Breast epithelium (tissue), 4 donors: ENCODE results near the gene KLHL22. TPM values are rescaled to one million over a fixed set of nuclear protein-coding genes. Genes with fewer than 3 reads are reported as not detected.
"Not testable (repeated sequence)": the region's sequence is repeated elsewhere in the genome, so short reads cannot be mapped to it uniquely, and the experiment has no call there.

Experiments
- DNase-seq, 2 donors: peaks; one replicate each; pipeline ENCODE4 v3.0.0-alpha.2; 2019; ENCODE audit warnings: low spot score in 2 of 2
- H3K27ac ChIP-seq, 2 donors: fragments of 200-600 bp; sonication (generic) in 1 of 2; one replicate each; pipeline ENCODE4 v1.5.1; 2016 to 2019; ENCODE audit warnings: mild to moderate bottlenecking in 1 of 2
- H3K27me3 ChIP-seq, 2 donors: fragments of 200-600 bp; sonication (generic) in 1 of 2; one replicate each; pipeline versions ENCODE4 v1.5.1 to v1.6.0; 2017 to 2019; ENCODE audit warnings: control low read depth in 1 of 2, mild to moderate bottlenecking in 1 of 2
- H3K36me3 ChIP-seq: fragments of 200-600 bp; one replicate; pipeline ENCODE4 v1.5.1; 2019
- H3K4me1 ChIP-seq, 2 donors: fragments of 200-600 bp; sonication (generic); one replicate each; pipeline ENCODE4 v1.5.1; 2016 to 2019; ENCODE audit warnings: control low read depth in 1 of 2
- H3K4me3 ChIP-seq, 3 donors: fragments of 200-600 bp; sonication (generic); 1 replicate in 2 of 3; 2 replicates in 1 of 3; pipeline ENCODE4 v1.5.1; 2016 to 2019; ENCODE audit warnings: mild to moderate bottlenecking in 3 of 3, moderate library complexity in 2 of 3
- H3K9me3 ChIP-seq, 2 donors: fragments of 200-600 bp; sonication (generic) in 1 of 2; one replicate each; pipeline ENCODE4 v1.5.1; 2016 to 2019; ENCODE audit warnings: control low read depth in 1 of 2
- POLR2A ChIP-seq: fragments of 450-650 bp; IDR thresholded peaks from one replicate; pipeline ENCODE4 v1.6.1; 2016; ENCODE audit warnings: antibody characterized with exemption, mild to moderate bottlenecking, moderate library complexity
- POLR2AphosphoS5 ChIP-seq, 3 donors: sonication (generic); formaldehyde crosslinking; IDR thresholded peaks; one replicate each; pipeline ENCODE4 v1.6.1; 2017; ENCODE audit warnings: antibody characterized with exemption in 3 of 3
- intact Hi-C: fragments of 100-400 bp; cut with DNase I; formaldehyde crosslinking; loops from one replicate; pipeline ENCODE4 v1.15.1; 2023; ENCODE audit warnings: low total_unique reads
- total RNA-seq, 3 donors: library from RNA; depleted of rRNA; stranded (reverse); fragments of >200 nt; gene quantifications; one replicate each; pipeline ENCODE4 v1.1.0, GENCODE V29; 2016
- TF ChIP-seq, protein P1 (sequence below), 3 donors: fragments of 450-650 bp; IDR thresholded peaks; one replicate each; pipeline ENCODE4 v1.5.1; 2016 to 2017; ENCODE audit warnings: antibody characterized with exemption in 3 of 3, mild to moderate bottlenecking in 3 of 3, moderate library complexity in 3 of 3

Gene KLHL22
- total RNA-seq, 3 donors from 2014 or later = 28.5 to 38.0 (median 35.4) TPM

DNA sequence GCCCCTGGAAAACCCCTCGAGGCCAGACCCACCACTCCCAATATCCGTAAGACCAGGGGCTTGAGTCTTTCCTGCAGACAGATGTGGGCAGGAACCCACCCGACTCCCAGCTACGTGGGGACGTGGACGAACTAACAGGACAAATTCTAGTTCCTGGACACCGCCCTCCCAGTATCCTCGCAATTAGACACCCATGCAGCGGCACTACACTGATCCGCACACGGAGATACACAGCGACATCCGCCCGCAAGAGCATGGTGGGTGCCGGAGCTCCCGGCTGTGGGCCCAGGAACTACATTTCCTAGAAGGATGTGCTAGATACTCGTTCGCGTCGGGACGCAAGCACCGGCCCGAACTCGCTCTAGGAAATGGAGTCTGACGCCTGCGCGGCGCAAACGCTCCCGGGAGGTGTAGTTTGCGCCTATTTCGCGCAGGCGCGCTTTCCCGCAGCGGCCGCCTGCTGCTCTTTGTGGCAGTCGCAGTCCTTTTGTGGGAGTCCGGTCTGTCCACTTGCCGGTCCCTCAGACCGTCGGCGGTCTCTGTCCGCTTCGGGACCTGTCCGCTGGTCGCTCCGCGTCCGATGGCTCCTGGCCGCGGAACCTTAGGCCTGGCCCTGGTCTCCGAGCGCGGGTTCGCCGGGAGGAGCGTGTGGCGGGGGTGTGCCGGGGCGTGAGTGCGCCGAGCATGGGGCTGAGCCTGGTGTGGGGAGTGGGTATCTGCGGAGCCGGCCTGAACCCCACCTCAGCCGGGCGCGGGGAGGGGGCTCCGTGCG is 101.7 kb downstream of the KLHL22 start, which contains the start of gene ZNF74:
TSS of gene ZNF74 (plus strand) at position 447 of the 772 bp plus-strand sequence. CDS start 478 bp downstream, outside the sequence.
- TF ChIP-seq, protein P1, sequence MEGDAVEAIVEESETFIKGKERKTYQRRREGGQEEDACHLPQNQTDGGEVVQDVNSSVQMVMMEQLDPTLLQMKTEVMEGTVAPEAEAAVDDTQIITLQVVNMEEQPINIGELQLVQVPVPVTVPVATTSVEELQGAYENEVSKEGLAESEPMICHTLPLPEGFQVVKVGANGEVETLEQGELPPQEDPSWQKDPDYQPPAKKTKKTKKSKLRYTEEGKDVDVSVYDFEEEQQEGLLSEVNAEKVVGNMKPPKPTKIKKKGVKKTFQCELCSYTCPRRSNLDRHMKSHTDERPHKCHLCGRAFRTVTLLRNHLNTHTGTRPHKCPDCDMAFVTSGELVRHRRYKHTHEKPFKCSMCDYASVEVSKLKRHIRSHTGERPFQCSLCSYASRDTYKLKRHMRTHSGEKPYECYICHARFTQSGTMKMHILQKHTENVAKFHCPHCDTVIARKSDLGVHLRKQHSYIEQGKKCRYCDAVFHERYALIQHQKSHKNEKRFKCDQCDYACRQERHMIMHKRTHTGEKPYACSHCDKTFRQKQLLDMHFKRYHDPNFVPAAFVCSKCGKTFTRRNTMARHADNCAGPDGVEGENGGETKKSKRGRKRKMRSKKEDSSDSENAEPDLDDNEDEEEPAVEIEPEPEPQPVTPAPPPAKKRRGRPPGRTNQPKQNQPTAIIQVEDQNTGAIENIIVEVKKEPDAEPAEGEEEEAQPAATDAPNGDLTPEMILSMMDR (IDR thresholded peaks at IDR 0.05) = no peak
- TF ChIP-seq POLR2AphosphoS5 (IDR thresholded peaks at IDR 0.05) = peak in 2 of 3 donors; percentile 46 to 61
- Histone ChIP-seq H3K27ac (peak within 1 kb of the TSS; percentile 64 to 68), H3K36me3 (no peaks in the 10 kb centered on the region), H3K9me3 (no peaks in the 10 kb centered on the region), H3K4me3 (peak within 1 kb of the TSS; percentile 65 to 84 (median 82)), H3K27me3 (no peaks in the 10 kb centered on the region), H3K4me1 (peaks cover 0 to 6% of the 10 kb centered on the region in 2 donors)
- DNase-seq = peak; percentile 84 to 85
- intact Hi-C loops = no loop called here

DNA sequence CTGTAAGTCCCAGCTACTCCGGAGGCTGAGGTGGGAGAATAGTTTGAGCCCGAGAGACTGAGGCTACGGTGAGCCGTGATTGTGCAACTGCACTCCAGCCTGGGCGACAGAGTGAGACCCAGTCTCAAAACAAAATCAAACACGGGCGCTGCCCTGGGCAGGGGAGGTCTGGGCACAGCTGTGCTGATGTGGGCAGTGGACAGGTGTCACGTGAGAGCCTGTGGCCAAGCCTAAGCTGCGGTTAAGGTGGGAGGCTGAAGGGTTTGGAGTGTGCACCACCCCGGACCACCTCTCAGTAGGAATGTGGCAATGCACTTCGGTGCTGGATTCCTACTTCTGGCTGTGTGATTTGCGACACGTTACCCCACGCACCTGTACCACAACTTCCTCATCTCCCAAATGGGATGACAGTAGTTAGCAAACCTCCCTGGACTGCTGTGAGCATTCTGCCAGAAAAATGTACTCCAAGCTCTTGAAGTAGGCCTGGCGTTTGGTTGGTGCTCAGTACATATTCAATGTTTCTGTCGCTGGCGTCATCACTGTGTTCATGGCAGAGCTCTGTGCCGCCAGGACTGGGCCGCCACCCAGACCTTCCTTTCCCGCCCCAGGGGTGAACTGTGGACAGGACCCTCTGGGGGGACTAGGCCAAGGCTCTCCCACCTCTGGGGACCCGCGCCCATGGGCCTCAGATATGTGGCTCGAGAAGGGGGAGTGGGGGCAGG is 102.5 kb downstream of the KLHL22 start:
- TF ChIP-seq POLR2A = no peak
- TF ChIP-seq, protein P1 (IDR thresholded peaks at IDR 0.05) = no peak
- no peak for TF ChIP-seq POLR2AphosphoS5 (IDR thresholded peaks at IDR 0.05)
- H3K27me3 ChIP-seq = no peaks in the 10 kb centered on the region
- peak overlapping the region; percentile 64 to 68 for H3K27ac ChIP-seq
- H3K4me1 ChIP-seq = peaks cover 0 to 6% of the 10 kb centered on the region in 2 donors
- no peaks in the 10 kb centered on the region for H3K36me3 ChIP-seq
- no peaks in the 10 kb centered on the region for H3K9me3 ChIP-seq
- DNase-seq = no peak
- intact Hi-C loops = no loop called here
- peak overlapping the region; percentile 65 to 84 (median 82) for H3K4me3 ChIP-seq

DNA sequence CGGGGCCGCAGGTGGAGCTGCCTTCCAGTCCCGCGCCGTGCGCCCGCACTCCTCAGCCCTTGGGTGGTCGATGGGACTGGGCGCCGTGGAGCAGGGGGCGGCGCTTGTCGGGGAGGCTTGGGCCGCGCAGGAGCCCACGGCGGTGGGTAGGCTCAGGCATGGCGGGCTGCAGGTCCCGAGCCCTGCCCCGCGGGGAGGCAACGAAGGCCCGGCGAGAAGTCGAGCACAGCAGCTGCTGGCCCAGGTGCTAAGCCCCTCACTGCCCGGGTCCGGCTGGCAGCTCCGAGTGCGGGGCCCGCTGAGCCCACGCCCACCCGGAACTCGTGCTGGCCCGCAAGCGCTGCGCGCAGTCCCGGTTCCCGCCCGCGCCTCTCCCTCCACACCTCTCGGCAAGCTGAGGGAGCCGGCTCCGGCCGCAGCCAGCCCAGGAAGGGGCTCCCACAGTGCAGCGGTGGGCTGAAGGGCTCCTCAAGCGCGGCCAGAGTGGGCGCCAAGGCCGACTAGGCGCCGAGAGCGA is 103.2 kb downstream of the KLHL22 start:
- H3K9me3 ChIP-seq, H3K27me3 ChIP-seq, intact Hi-C loops, H3K4me1 ChIP-seq, DNase-seq, H3K36me3 ChIP-seq, H3K27ac ChIP-seq, H3K4me3 ChIP-seq: not testable (repeated sequence)

Other genes with a start within 250 kb of the KLHL22 start
- gene RTN4R, start 227.5 kb downstream of the KLHL22 start, total RNA-seq = 1 to 10 TPM in 2 of 3 donors, under 1 TPM in 1; 0.48 to 2.0 (median 1.9) TPM
- gene DGCR6L, start 175.7 kb downstream of the KLHL22 start, total RNA-seq = 10 to 100 TPM; 58.3 to 73.6 (median 60.6) TPM
- 10 to 100 TPM in 1 of 3 donors, 1 to 10 TPM in 2; 4.8 to 11.5 (median 10.0) TPM for gene ZNF74, start 101.6 kb downstream of the KLHL22 start, total RNA-seq
- gene SCARF2, start 58.0 kb downstream of the KLHL22 start, total RNA-seq = 10 to 100 TPM in 2 of 3 donors, 1 to 10 TPM in 1; 5.3 to 14.7 (median 12.3) TPM
- gene MED15, start 11.8 kb upstream of the KLHL22 start, total RNA-seq = 10 to 100 TPM; 36.6 to 53.1 (median 52.3) TPM